T47D (cell line): ENCODE data around the gene ARPC4.
"Not testable (repeated sequence)": the region's sequence is repeated elsewhere in the genome, so short reads cannot be mapped to it uniquely, and the experiment has no call there.

Experiments used
- DNase-seq, 2 experiments: peaks; one replicate each; pipeline versions ENCODE4 v3.0.0 to v3.0.0-alpha.2; 2011 to 2012; ENCODE audit warnings: low read depth in 1 of 2, low spot score in 1 of 2
- JUND ChIP-seq: IDR thresholded peaks from 2 replicates; pipeline ENCODE4 v1.6.1; 2012; ENCODE audit warnings: low read depth
- in situ Hi-C: cut with HindIII; loops from 2 replicates; pipeline ENCODE4 v1.10.0; 2016; ENCODE audit warnings: low sequenced_read_pairs, low pct_unique_long_range_greater_than_20kb

The ARPC4 gene

GRCh38 chr3:9843715-9844438 is 51.0 kb downstream of the ARPC4 start, which contains the start of gene RPUSD3:
Gene RPUSD3, minus strand, starts transcription at chr3:9844008. Its CDS starts 18 bp downstream, at chr3:9843990.
- peak; percentile 95 to 97 for DNase-seq
- TF ChIP-seq JUND = no peak
- in situ Hi-C loops = no loop called here

- in situ Hi-C loops = no loop called here
- DNase-seq = no peak
- TF ChIP-seq JUND = no peak
Measured at GRCh38 chr3:9846231-9846630, 53.3 kb downstream of the ARPC4 start.

- TF ChIP-seq JUND = no peak
- DNase-seq = no peak
- in situ Hi-C loops = no loop called here
Measured at GRCh38 chr3:9846931-9847488, 54.1 kb downstream of the ARPC4 start.

GRCh38 chr3:9847870-9848269 is 55.0 kb downstream of the ARPC4 start:
- in situ Hi-C loops, DNase-seq: not testable (repeated sequence)

- peak in 1 of 2 experiments; percentile 46 for DNase-seq
- in situ Hi-C loops = not testable (repeated sequence)
Measured at GRCh38 chr3:9848860-9849259, 56.0 kb downstream of the ARPC4 start.

GRCh38 chr3:9851383-9851782 is 58.5 kb downstream of the ARPC4 start:
- in situ Hi-C loops, DNase-seq: not testable (repeated sequence)

- DNase-seq, in situ Hi-C loops: not testable (repeated sequence)
Measured at GRCh38 chr3:9851926-9852325, 59.0 kb downstream of the ARPC4 start.

- in situ Hi-C loops = no loop called here
- TF ChIP-seq JUND = no peak
- no peak for DNase-seq
Measured at GRCh38 chr3:9852528-9852927, 59.6 kb downstream of the ARPC4 start.

GRCh38 chr3:9854291-9854940 is 61.5 kb downstream of the ARPC4 start:
- in situ Hi-C loops, DNase-seq: not testable (repeated sequence)

GRCh38 chr3:9855594-9855993 is 62.7 kb downstream of the ARPC4 start:
- TF ChIP-seq JUND = no peak
- in situ Hi-C loops = no loop called here
- DNase-seq = no peak
